ENCODE results near the gene PSD2.
"Not testable (repeated sequence)": the region's sequence is repeated elsewhere in the genome, so short reads cannot be mapped to it uniquely, and the experiment has no call there.

Gene PSD2

DNA sequence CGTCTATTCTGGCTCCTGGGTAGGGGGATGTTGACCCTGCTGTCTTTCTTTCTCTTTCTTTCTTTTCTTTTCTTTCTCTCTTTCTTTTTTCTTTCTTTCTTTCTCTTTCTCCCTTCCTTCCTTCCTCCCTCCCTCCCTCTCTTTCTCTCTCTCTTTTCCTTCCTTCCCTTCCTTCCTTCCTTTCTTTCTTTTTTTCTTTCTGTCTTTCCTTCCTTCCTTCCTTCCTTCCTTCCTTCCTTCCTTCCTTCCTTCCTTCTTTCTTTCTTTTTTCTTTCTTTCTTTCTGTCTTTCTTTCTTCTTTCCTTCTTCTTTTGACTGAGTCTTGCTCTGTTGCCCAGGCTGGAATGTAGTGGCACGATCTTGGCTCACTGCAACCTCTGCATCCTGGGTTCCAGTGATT is 3.0 kb upstream of the PSD2 start:
- Histone ChIP-seq H3K4me1 (ENCODE audit: control insufficient read depth, insufficient read depth, low read length) (peaks cover 24% of the 10 kb centered on the region), H3K27me3 (ENCODE audit: control insufficient read depth in 1 of 2, insufficient read depth in 2 of 2, low read length in 2 of 2) (peaks cover 30% of the 10 kb centered on the region in 2 donors)
- not testable (repeated sequence) for H3K27ac ChIP-seq (ENCODE audit: low read length); H3K4me3 ChIP-seq (ENCODE audit: low read length in 2 of 2); H3K36me3 ChIP-seq (ENCODE audit: control insufficient read depth in 2 of 2, insufficient read depth in 2 of 2, low read length in 2 of 2); H3K9ac ChIP-seq (ENCODE audit: low read length in 2 of 2); H3K9me3 ChIP-seq (ENCODE audit: control insufficient read depth in 2 of 2, low read length in 2 of 2)

DNA sequence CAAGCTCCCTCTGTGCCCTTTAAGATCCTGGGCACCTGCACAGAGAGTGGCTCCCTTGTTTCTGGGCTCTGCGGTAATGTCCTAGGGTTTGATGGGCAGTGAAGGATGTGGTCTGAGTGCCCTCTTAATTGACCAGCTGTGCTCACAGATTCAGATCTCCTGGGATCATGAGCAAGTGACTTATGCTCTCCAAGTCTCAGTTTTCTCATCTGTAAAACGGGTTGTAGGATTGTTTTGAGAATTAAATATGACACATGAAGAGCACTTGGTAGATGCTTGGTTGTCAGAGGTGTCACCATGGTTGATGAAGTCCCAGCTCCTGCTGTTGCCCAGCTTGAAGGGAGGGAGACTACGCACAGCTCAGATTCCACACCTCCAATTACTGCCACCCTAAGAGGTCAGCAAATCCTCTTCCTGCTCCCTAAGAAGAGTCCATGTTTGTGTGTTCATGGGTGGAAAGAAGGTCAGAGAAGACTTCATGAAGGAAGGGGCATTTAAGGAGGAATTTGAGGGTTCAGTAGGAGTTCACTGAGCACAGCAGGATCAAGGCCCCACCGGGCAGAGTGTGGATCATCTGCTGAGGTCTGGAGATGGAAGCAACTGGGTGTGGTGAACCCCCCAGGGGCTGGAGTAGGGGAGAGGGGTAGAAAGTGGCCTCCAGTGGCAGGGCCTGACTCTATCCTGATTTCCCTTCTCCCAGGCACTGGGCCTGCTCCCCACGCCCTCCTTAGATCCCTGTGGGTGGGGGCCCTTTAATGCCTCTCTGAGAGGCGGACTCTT is 1.4 kb upstream of the PSD2 start:
- Histone ChIP-seq H3K27me3 (ENCODE audit: control insufficient read depth in 1 of 2, insufficient read depth in 2 of 2, low read length in 2 of 2) (peaks cover 36 to 40% of the 10 kb centered on the region in 2 donors), H3K27ac (ENCODE audit: low read length) (no peak overlapping the region), H3K4me3 (ENCODE audit: low read length in 2 of 2) (no peak overlapping the region), H3K36me3 (ENCODE audit: control insufficient read depth in 2 of 2, insufficient read depth in 2 of 2, low read length in 2 of 2) (no peaks in the 10 kb centered on the region), H3K4me1 (ENCODE audit: control insufficient read depth, insufficient read depth, low read length) (peaks cover 14% of the 10 kb centered on the region), H3K9me3 (ENCODE audit: control insufficient read depth in 2 of 2, low read length in 2 of 2) (no peaks in the 10 kb centered on the region), H3K9ac (ENCODE audit: low read length in 2 of 2) (no peak overlapping the region)

DNA sequence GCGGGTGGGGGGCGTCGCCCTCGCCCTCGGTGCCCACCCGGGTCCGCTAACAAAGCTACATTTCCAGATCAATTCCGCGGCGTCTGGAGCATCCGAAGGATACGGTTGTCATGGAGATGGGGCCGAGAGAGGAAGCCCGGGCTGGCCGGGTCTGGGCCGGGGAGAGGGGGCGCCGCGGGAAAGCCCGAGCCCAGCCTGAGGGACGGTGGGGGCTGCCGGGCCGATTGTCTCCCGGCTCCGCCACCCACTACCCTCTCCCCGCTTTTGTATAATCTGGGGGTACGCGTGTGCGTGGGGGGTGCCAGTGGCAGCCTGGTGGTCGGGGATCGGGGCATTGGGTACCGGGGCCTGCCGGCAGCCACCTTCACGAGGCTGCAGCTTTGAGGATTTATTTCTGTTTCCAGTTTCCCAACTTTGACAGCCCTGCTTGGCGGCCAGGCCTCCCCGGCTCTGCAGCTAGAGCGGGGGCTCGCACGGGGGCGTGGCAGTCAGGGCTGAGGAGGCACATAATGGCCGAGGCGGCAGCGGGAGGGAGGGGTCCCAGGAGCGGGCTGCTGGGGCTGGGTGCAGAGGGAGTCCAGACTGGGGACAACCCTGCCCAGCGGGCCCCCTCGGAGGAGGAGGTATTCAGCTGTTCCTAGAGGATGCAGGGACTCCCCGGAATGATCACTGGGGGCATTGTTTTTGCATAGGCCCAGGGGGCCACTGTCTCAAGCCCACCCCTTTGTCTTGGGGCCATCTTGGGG is 626 bp downstream of the PSD2 start:
- H3K4me3 ChIP-seq (ENCODE audit: low read length in 2 of 2): peak overlapping the region in 1 of 2 donors; percentile 57
- H3K4me1 ChIP-seq (ENCODE audit: control insufficient read depth, insufficient read depth, low read length): peaks cover 14% of the 10 kb centered on the region
- no peak overlapping the region for H3K9ac ChIP-seq (ENCODE audit: low read length in 2 of 2)
- H3K9me3 ChIP-seq (ENCODE audit: control insufficient read depth in 2 of 2, low read length in 2 of 2): no peaks in the 10 kb centered on the region
- no peaks in the 10 kb centered on the region for H3K36me3 ChIP-seq (ENCODE audit: control insufficient read depth in 2 of 2, insufficient read depth in 2 of 2, low read length in 2 of 2)
- H3K27me3 ChIP-seq (ENCODE audit: control insufficient read depth in 1 of 2, insufficient read depth in 2 of 2, low read length in 2 of 2): peaks cover 44 to 48% of the 10 kb centered on the region in 2 donors
- H3K27ac ChIP-seq (ENCODE audit: low read length): no peak overlapping the region

DNA sequence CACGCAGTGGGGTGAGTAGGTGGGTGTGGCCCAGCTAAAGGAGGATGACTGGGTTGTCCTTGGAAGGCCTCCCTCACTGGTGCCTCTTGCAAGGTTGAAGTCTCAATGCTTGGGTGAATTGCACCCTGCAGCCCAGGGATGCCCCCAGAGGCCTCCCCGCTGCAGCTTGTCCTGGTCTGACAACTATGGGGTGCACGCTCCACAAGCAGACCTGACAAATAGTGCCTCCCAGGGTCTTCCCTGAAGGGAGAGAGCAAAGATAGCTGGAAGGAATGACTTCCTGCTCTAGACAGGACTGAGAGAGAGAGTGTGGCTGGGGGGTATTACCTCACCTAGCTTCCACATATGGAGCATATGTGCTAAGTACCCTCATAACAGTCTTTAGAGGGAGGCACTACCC is 1.7 kb downstream of the PSD2 start:
- Histone ChIP-seq H3K4me1 (ENCODE audit: control insufficient read depth, insufficient read depth, low read length) (peaks cover 14% of the 10 kb centered on the region), H3K27me3 (ENCODE audit: control insufficient read depth in 1 of 2, insufficient read depth in 2 of 2, low read length in 2 of 2) (peaks cover 48 to 52% of the 10 kb centered on the region in 2 donors), H3K4me3 (ENCODE audit: low read length in 2 of 2) (no peak overlapping the region), H3K9ac (ENCODE audit: low read length in 2 of 2) (no peak overlapping the region), H3K27ac (ENCODE audit: low read length) (no peak overlapping the region), H3K9me3 (ENCODE audit: control insufficient read depth in 2 of 2, low read length in 2 of 2) (no peaks in the 10 kb centered on the region), H3K36me3 (ENCODE audit: control insufficient read depth in 2 of 2, insufficient read depth in 2 of 2, low read length in 2 of 2) (no peaks in the 10 kb centered on the region)

DNA sequence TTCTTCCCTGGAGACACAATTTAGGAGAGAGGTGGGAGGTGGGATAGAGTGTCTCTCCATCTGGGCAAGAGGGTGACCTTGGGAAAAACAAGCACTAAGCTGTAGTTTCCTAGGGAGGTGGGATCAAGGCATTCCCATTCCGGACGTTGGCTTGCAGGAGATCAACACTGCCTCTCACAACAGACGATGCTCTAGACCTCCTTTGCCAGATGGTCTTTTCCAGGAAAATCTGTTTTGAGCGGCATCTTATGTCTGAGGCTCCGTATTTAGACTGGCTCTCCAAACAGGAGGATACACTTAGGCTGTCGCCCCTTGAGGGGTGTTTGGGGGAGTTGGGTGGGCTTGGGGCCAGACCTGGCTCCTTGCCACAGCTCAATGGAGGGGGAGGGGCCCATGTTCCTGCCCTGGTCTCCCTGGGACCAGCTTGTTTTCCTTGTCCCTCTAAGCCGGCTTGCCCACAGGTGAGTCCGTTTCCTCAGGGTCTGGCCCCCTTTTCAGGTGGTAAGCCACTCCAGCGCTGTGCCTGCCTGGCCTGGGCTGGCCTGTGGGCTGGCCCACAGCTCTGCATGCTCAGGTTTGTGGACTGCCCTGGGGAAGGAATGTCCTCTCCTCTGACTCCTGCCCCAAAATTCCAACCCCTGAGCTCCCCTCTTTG is 2.4 kb downstream of the PSD2 start:
- H3K27ac ChIP-seq (ENCODE audit: low read length): no peak overlapping the region
- no peak overlapping the region for H3K9ac ChIP-seq (ENCODE audit: low read length in 2 of 2)
- no peaks in the 10 kb centered on the region for H3K9me3 ChIP-seq (ENCODE audit: control insufficient read depth in 2 of 2, low read length in 2 of 2)
- H3K4me3 ChIP-seq (ENCODE audit: low read length in 2 of 2): no peak overlapping the region
- peaks cover 14% of the 10 kb centered on the region for H3K4me1 ChIP-seq (ENCODE audit: control insufficient read depth, insufficient read depth, low read length)
- H3K36me3 ChIP-seq (ENCODE audit: control insufficient read depth in 2 of 2, insufficient read depth in 2 of 2, low read length in 2 of 2): no peaks in the 10 kb centered on the region
- H3K27me3 ChIP-seq (ENCODE audit: control insufficient read depth in 1 of 2, insufficient read depth in 2 of 2, low read length in 2 of 2): peaks cover 48 to 54% of the 10 kb centered on the region in 2 donors

DNA sequence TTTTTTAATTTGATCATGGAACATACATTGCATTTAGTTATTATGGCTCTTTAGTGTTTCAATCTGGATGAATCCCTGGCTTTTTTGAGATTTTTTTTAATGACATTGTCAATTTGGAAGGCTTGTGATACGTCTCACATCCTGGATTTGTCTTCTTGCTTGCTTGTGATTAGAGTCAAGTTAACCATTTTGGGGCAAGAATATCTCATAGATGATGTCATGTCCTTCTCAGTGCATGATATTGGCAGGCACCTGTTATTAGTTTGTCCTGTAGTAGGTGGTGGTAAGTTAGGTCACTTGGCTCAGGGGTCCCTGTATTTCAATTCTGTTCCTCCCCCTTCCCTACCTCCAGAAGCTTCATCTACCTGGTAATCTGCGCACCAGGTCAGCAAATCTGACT is 3.3 kb downstream of the PSD2 start:
- Histone ChIP-seq H3K36me3 (ENCODE audit: control insufficient read depth in 2 of 2, insufficient read depth in 2 of 2, low read length in 2 of 2) (no peaks in the 10 kb centered on the region), H3K9ac (ENCODE audit: low read length in 2 of 2) (no peak overlapping the region), H3K27me3 (ENCODE audit: control insufficient read depth in 1 of 2, insufficient read depth in 2 of 2, low read length in 2 of 2) (peaks cover 48 to 56% of the 10 kb centered on the region in 2 donors), H3K4me3 (ENCODE audit: low read length in 2 of 2) (no peak overlapping the region), H3K9me3 (ENCODE audit: control insufficient read depth in 2 of 2, low read length in 2 of 2) (no peaks in the 10 kb centered on the region), H3K4me1 (ENCODE audit: control insufficient read depth, insufficient read depth, low read length) (peaks cover 14% of the 10 kb centered on the region), H3K27ac (ENCODE audit: low read length) (no peak overlapping the region)

DNA sequence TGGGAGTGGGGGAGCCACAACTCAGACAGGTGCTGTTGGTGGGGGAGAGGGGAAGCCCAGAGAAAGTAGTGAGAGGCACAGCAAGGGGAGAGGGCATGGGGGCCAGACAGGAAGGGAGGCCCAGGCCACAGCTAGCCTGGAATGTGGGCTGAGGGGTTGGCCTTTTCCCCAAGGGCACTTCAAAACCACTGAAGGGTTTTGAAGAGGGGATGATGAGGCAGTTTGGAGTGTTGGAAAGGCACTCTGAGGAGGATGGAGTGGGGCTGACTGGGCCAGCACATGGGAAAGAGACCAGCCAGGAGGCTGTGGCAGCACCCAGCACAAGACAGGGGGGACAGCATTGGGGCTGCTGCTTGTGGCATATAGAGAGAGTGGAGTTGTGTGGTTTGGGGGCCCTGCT is 3.8 kb downstream of the PSD2 start:
- Histone ChIP-seq H3K4me3 (ENCODE audit: low read length in 2 of 2) (no peak overlapping the region), H3K9ac (ENCODE audit: low read length in 2 of 2) (no peak overlapping the region), H3K27me3 (ENCODE audit: control insufficient read depth in 1 of 2, insufficient read depth in 2 of 2, low read length in 2 of 2) (peaks cover 48 to 52% of the 10 kb centered on the region in 2 donors), H3K27ac (ENCODE audit: low read length) (no peak overlapping the region), H3K36me3 (ENCODE audit: control insufficient read depth in 2 of 2, insufficient read depth in 2 of 2, low read length in 2 of 2) (no peaks in the 10 kb centered on the region), H3K9me3 (ENCODE audit: control insufficient read depth in 2 of 2, low read length in 2 of 2) (no peaks in the 10 kb centered on the region), H3K4me1 (ENCODE audit: control insufficient read depth, insufficient read depth, low read length) (peaks cover 14% of the 10 kb centered on the region)

DNA sequence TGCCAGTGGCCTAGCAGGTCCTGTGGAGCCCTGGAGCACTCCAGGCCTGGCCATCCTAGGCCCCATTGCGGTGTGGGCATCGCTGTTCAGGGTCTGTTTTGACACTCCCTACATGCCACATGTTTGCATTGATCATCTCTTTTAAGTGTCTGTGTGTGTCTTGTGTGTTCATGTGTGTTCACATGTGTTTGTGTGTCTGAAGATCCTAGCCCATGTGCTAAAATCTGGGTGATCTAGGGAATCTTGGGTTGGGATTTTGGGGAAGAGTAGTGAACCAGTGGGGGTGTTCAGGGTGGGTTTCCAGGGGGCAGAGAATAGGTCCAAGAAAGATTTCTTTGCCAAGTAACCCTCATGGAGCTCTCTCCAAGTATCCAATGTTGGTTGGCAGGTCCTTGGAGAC is 8.4 kb downstream of the PSD2 start:
- no peak overlapping the region for H3K4me3 ChIP-seq (ENCODE audit: low read length in 2 of 2)
- no peaks in the 10 kb centered on the region for H3K36me3 ChIP-seq (ENCODE audit: control insufficient read depth in 2 of 2, insufficient read depth in 2 of 2, low read length in 2 of 2)
- no peak overlapping the region for H3K9ac ChIP-seq (ENCODE audit: low read length in 2 of 2)
- peaks cover 12 to 23% of the 10 kb centered on the region in 2 donors for H3K27me3 ChIP-seq (ENCODE audit: control insufficient read depth in 1 of 2, insufficient read depth in 2 of 2, low read length in 2 of 2)
- no peaks in the 10 kb centered on the region for H3K4me1 ChIP-seq (ENCODE audit: control insufficient read depth, insufficient read depth, low read length)
- H3K9me3 ChIP-seq (ENCODE audit: control insufficient read depth in 2 of 2, low read length in 2 of 2): no peaks in the 10 kb centered on the region
- no peak overlapping the region for H3K27ac ChIP-seq (ENCODE audit: low read length)

DNA sequence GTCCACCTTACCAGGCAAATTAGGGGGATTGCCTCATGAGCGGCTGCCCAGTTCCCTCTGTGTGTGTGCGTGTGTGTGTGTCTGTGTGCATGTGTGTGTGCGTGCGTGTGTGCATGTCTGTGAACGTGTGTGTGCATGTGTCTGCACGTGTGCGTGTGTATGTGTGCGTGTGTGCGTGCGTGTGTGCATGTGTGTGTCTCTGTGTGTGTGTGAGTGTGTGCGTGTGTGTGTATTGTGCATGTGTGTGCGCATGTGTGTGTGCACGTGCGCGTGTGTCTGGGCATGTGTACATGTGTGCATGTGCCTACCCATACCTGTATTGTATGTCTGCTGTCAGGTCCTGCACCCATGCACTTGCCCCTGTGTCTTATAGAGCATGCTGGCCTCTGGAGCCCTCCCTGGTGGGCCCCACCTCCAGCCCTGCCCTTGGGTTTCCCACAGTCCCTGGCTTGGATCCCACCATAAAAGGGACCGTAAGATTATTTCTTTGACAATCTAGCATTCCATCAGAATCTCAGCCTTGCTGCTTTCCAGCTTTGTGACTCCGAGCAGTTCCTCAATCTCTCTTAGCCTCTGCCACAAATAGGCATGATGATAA is 9.3 kb downstream of the PSD2 start:
- H3K27me3 ChIP-seq (ENCODE audit: control insufficient read depth in 1 of 2, insufficient read depth in 2 of 2, low read length in 2 of 2): peaks cover 7 to 15% of the 10 kb centered on the region in 2 donors
- H3K36me3 ChIP-seq (ENCODE audit: control insufficient read depth in 2 of 2, insufficient read depth in 2 of 2, low read length in 2 of 2): no peaks in the 10 kb centered on the region
- no peaks in the 10 kb centered on the region for H3K4me1 ChIP-seq (ENCODE audit: control insufficient read depth, insufficient read depth, low read length)
- no peak overlapping the region for H3K9ac ChIP-seq (ENCODE audit: low read length in 2 of 2)
- H3K9me3 ChIP-seq (ENCODE audit: control insufficient read depth in 2 of 2, low read length in 2 of 2): no peaks in the 10 kb centered on the region
- no peak overlapping the region for H3K27ac ChIP-seq (ENCODE audit: low read length)
- H3K4me3 ChIP-seq (ENCODE audit: low read length in 2 of 2): no peak overlapping the region

DNA sequence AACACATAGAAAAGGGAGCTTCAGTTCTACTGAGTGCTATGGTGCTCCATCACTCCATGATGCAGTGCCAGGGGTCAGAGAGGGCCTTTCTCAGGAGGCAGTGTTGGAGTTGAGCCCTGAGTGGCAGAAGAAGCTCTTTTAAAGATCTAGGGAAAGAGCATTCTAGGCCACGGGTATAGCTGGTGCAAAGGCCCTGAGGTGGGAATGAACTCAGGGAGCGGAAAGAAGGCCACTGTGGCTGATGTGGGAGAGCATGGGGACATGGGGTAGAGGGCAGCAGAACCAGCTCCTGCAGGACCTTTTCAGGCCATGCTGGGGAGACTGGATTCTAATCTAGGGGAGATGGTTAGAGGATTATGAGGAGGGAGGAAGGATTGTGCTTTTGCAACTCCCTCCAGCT is 9.9 kb downstream of the PSD2 start:
- Histone ChIP-seq H3K4me1 (ENCODE audit: control insufficient read depth, insufficient read depth, low read length) (no peaks in the 10 kb centered on the region), H3K4me3 (ENCODE audit: low read length in 2 of 2) (no peak overlapping the region), H3K27me3 (ENCODE audit: control insufficient read depth in 1 of 2, insufficient read depth in 2 of 2, low read length in 2 of 2) (peaks cover 6 to 13% of the 10 kb centered on the region in 2 donors), H3K9me3 (ENCODE audit: control insufficient read depth in 2 of 2, low read length in 2 of 2) (no peaks in the 10 kb centered on the region), H3K9ac (ENCODE audit: low read length in 2 of 2) (no peak overlapping the region), H3K36me3 (ENCODE audit: control insufficient read depth in 2 of 2, insufficient read depth in 2 of 2, low read length in 2 of 2) (no peaks in the 10 kb centered on the region), H3K27ac (ENCODE audit: low read length) (no peak overlapping the region)

Measured in stomach smooth muscle (tissue), 2 donors.